ENCODE results near the gene ZGPAT. TPM values are rescaled to one million over a fixed set of nuclear protein-coding genes. Genes with fewer than 3 reads are reported as not detected.

ZGPAT gene
- total and polyA plus RNA-seq, 12 donors = 4.4 to 120 (median 35.3) TPM

DNA sequence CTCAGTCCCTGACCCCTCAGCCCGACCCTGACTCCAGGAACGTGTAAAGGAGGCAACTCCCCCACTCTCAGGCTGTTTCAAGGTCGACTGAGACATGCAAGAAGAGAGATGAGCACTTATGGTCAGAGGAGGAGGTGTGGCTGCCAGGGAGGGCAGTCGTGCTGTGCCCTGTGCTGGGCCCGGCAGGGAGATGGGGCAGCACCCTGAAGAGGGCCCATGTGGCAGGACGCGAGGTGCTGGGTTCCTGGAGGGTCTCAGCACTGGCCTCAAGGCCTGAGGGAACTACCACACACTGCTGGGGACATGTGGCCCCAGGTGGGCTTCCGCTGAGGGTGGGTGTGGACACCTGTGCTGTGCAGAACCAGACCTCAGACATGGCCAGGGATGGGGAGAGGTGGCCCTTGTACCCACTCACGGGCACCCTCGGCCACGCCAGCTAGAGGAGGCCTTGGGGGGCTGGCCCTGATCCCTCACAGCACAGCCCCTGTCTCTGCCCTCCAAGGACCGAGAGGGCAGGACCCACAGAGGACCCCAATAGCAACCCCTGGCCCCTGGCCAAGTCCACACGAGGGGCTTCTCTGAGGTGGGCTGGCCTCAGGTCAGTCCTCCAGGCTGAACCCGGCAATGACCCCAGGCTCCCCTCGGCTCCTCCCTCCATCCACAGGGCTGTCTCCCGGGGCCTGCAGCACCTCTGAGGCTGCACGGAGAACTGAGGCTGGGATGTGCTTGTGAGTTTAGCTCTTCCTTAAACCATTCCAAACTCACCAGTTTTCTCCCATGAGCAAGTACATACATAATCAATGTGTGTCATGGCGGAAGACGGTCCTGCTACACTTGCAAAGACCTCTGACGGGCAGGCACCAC is 40.5 kb downstream of the ZGPAT start:
- intact Hi-C loops (cut with DNase I) = no loop called here
- H3K4me3 ChIP-seq = no peak overlapping the region
- TF ChIP-seq CTCF (IDR thresholded peaks at IDR 0.05) (no peak), POLR2A (IDR thresholded peaks at IDR 0.05) (no peak)
- H3K4me1 ChIP-seq (replicated peaks in 1 of 2) = peaks cover 0 to 7% of the 10 kb centered on the region in 2 donors
- no peaks in the 10 kb centered on the region for H3K9me3 ChIP-seq (replicated peaks in 1 of 3)
- no peaks in the 10 kb centered on the region for H3K27me3 ChIP-seq
- H3K36me3 ChIP-seq (replicated peaks in 1 of 2) = peaks cover 0 to 11% of the 10 kb centered on the region in 2 donors
- peak overlapping the region in 1 of 5 donors; percentile 60 for H3K27ac ChIP-seq
- peak in 2 of 7 donors; percentile 32 to 47 for DNase-seq
- WGBS, 4 donors = 67 to 98% (median 69%) methylated on average over 5 to 20 of the region's 20 CpGs

DNA sequence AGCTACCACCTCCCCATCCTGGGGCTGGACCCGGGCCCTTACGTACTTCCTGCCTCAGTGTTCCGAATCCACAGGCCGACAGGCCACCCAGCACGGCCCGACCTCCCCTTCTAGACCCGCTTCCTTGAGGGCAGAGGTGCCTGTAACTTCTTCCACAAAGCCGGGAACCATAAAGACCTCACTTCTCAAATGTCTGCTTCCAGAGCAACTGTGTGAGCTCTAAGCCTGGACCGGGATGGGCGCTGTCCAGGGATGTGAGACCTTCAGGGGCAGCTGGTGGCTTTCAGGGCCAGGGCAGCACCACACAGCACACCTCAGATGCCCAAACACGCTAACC is 41.1 kb downstream of the ZGPAT start:
- TF ChIP-seq POLR2A (IDR thresholded peaks at IDR 0.05) (no peak), CTCF (IDR thresholded peaks at IDR 0.05) (no peak)
- WGBS, 4 donors = 83 to 90% (median 87%) methylated on average over 3 to 11 of the region's 11 CpGs
- H3K27ac ChIP-seq = no peak overlapping the region
- no peak overlapping the region for H3K4me3 ChIP-seq
- DNase-seq = no peak
- H3K4me1 ChIP-seq (replicated peaks in 1 of 2) = peaks cover 0 to 7% of the 10 kb centered on the region in 2 donors
- H3K9me3 ChIP-seq (replicated peaks in 1 of 3) = no peaks in the 10 kb centered on the region
- H3K36me3 ChIP-seq (replicated peaks in 1 of 2) = peaks cover 0 to 6% of the 10 kb centered on the region in 2 donors
- no peaks in the 10 kb centered on the region for H3K27me3 ChIP-seq
- intact Hi-C loops (cut with DNase I) = no loop called here

- intact Hi-C loops (cut with DNase I) = no loop called here
- H3K4me1 ChIP-seq (replicated peaks in 1 of 2) = peaks cover 0 to 7% of the 10 kb centered on the region in 2 donors
- peak in 1 of 7 donors; percentile 32 for DNase-seq
- no peak overlapping the region for H3K27ac ChIP-seq
- H3K9me3 ChIP-seq (replicated peaks in 1 of 3) = no peaks in the 10 kb centered on the region
- no peak overlapping the region for H3K4me3 ChIP-seq
- peaks cover 0 to 6% of the 10 kb centered on the region in 2 donors for H3K36me3 ChIP-seq (replicated peaks in 1 of 2)
- TF ChIP-seq CTCF (IDR thresholded peaks at IDR 0.05) = no peak
- no peak for TF ChIP-seq POLR2A (IDR thresholded peaks at IDR 0.05)
- no peaks in the 10 kb centered on the region for H3K27me3 ChIP-seq
- 90 to 95% (median 92%) methylated on average over 12 to 16 of the region's 16 CpGs for WGBS, 4 donors
Observed at GRCh38 chr20:63749597-63750508, 42.0 kb downstream of the ZGPAT start.

DNA sequence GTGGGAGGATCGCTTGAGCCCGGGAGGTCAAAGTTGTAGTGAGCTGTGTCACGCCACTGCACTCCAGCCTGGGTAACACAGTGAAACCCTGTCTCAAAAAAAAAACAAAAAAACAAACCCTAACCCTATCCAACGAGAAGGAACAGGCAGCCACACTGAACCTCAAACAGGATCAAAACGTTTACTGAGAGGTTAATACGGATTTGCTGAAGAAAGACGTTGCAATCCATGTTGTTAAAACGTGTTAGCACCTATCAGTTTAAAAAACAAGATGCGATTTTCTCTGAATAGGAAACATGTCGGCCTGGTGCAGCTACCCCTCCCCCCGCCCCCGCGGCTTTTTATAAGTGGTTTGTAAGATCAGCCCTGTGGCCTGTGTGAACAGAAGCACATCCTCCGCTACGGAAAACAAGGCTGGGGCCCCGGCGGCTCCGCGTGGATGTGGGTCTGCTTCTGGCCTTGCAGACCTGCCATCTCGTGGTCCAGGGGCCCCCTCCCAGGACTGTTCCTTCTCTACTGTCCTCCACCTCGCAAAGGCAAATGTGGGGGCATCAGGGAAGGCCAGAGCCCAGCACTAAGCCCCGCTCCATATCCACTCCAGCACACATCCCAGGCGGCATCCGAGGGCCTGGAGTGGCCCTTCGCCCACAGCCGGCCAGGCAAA is 43.1 kb downstream of the ZGPAT start:
- WGBS, 4 donors = 74 to 81% (median 76%) methylated on average over 20 to 26 of the region's 26 CpGs
- intact Hi-C loops (cut with DNase I) = no loop called here
- Histone ChIP-seq H3K27me3 (no peaks in the 10 kb centered on the region), H3K4me3 (no peak overlapping the region), H3K36me3 (replicated peaks in 1 of 2) (peaks cover 0 to 1% of the 10 kb centered on the region in 2 donors), H3K27ac (no peak overlapping the region), H3K9me3 (replicated peaks in 1 of 3) (no peaks in the 10 kb centered on the region), H3K4me1 (replicated peaks in 1 of 2) (peaks cover 0 to 7% of the 10 kb centered on the region in 2 donors)
- no peak for TF ChIP-seq POLR2A (IDR thresholded peaks at IDR 0.05)
- TF ChIP-seq CTCF (IDR thresholded peaks at IDR 0.05) = no peak
- DNase-seq = no peak
